ENCODE data around the gene MBD3L1.

DNA sequence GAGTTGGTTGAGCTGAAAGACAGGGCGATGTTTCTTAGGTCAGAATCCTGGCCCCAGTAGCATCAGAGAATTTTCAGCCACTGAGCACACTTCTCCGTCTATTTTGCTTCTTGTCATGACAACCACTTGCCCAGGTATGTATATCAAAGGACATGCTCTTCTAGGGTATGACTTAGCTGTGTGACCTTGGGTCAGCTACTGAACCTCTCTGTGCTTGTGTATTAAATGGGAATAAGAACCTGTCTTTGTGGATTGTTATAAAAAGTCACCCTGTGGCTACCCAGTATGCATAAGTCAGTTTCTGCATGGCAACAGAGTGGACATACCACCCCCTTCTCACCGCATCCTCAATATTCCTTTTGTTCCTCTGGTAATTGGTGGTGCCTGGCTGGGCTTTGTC, 26.1 kb downstream of the MBD3L1 start:
- no peak for TF ChIP-seq CTBP1 (IDR thresholded peaks at IDR 0.05; ENCODE audit: borderline replicate concordance)
- TF ChIP-seq FOXA1 (IDR thresholded peaks at IDR 0.05), result no peak
